K562 (cell line): ENCODE results near the gene VMP1. TPM values are rescaled to one million over a fixed set of nuclear protein-coding genes. Genes with fewer than 3 reads are reported as not detected.

Source experiments
- E4F1 ChIP-seq: fragments of 250-450 bp; sonication (Bioruptor Pico); IDR thresholded peaks from 2 replicates; pipeline ENCODE4 v1.5.0; 2021; ENCODE audit warnings: mild to moderate bottlenecking, borderline replicate concordance
- GATA2 ChIP-seq: sonication (generic); formaldehyde crosslinking; IDR thresholded peaks from 2 replicates; pipeline ENCODE4 v1.4.0; 2020; ENCODE audit warnings: mild to moderate bottlenecking, missing genetic modification reagents
- HINFP ChIP-seq: fragments of 450-650 bp; conservative IDR thresholded peaks from 2 replicates; pipeline ENCODE4 v1.6.1; 2016; ENCODE audit warnings: missing genetic modification characterization, low read depth, mild to moderate bottlenecking, control low read depth, missing compliant biosample characterization
- KDM4B ChIP-seq, 2 experiments: fragments of 450-650 bp in 1 of 2; sonication (generic) in 1 of 2; IDR thresholded peaks; 2 replicates each; pipeline ENCODE4 v1.6.1; 2016 to 2017; ENCODE audit warnings: borderline replicate concordance in 2 of 2, antibody characterized with exemption in 1 of 2, low read depth in 1 of 2, mild to moderate bottlenecking in 1 of 2
- PHB2 ChIP-seq: fragments of 450-650 bp; IDR thresholded peaks from 2 replicates; pipeline ENCODE4 v1.6.1; 2017; ENCODE audit warnings: low read depth
- RERE ChIP-seq: sonication (generic); formaldehyde crosslinking; IDR thresholded peaks from 2 replicates; pipeline ENCODE4 v1.8.0; 2023; ENCODE audit warnings: missing genetic modification reagents, mild to moderate bottlenecking, borderline replicate concordance
- THRB ChIP-seq: fragments of 450-650 bp; formaldehyde crosslinking; conservative IDR thresholded peaks from 2 replicates; pipeline ENCODE4 v1.4.0; 2022; ENCODE audit warnings: mild to moderate bottlenecking, missing genetic modification characterization
- TSC22D4 ChIP-seq: fragments of 450-650 bp; IDR thresholded peaks from 2 replicates; pipeline ENCODE4 v1.6.1; 2016; ENCODE audit warnings: missing genetic modification characterization, missing biosample characterization, control low read depth
- U2AF1 ChIP-seq: fragments of 200-400 bp; formaldehyde crosslinking; optimal IDR thresholded peaks from 2 replicates; pipeline ENCODE3; 2017; ENCODE audit warnings: mild to moderate bottlenecking, low read depth, low read length, moderate library complexity
- ZBTB33 ChIP-seq: sonication (generic); formaldehyde crosslinking; IDR thresholded peaks from 2 replicates; pipeline ENCODE4 v1.8.1; 2023; ENCODE audit warnings: mild to moderate bottlenecking, missing genetic modification reagents
- ZNF445 ChIP-seq: fragments of 250-450 bp; sonication (Bioruptor Pico); IDR thresholded peaks from 2 replicates; pipeline ENCODE4 v1.4.0; 2020; ENCODE audit warnings: low read depth, mild to moderate bottlenecking, moderate library complexity
- polyA plus RNA-seq, 8 experiments: library from polyadenylated mRNA; depleted of rRNA in 4 of 8; stranded (reverse) in 5 of 8; unstranded in 3 of 8; fragments of >200 nt; fragmentation: Nextera tagmentation in 2 of 8; fragmentation: Illumina TruSeq in 1 of 8; extraction: Ambion mirVana in 2 of 8; extraction: Trizol in 1 of 8; gene quantifications; 2 replicates each; pipeline versions ENCODE4 v1.2.1 to v1.2.3, GENCODE V29; 2011 to 2014; ENCODE audit warnings: inconsistent platforms in 1 of 8, missing spikeins in 1 of 8
- total RNA-seq, 7 experiments: library from RNA; depleted of rRNA in 6 of 7; stranded (reverse); fragments of >200 nt in 6 of 7; fragmentation: Illumina TruSeq in 2 of 7; extraction: Trizol in 2 of 7; gene quantifications; 2 replicates each; pipeline versions ENCODE4 v1.2.1 to v1.2.3, GENCODE V29; 2011 to 2021; ENCODE audit warnings: low replicate concordance in 1 of 7

The VMP1 gene
- total and polyA plus RNA-seq, 9 of the 15 experiments (the other 6 are each of a cell fraction or from before 2014, with no cell fraction given): 123 to 304 (median 151) TPM

GRCh38 chr17:59840329-59841090 lies 133.1 kb downstream of the VMP1 start (continued):
- TF ChIP-seq E4F1 (CRISPR knock-in tag) (no peak), HINFP (no peak), GATA2 (CRISPR knock-in tag) (no peak), U2AF1 (no peak), PHB2 (no peak), KDM4B (IDR thresholded peaks at IDR 0.05; ENCODE audit: borderline replicate concordance in 2 of 2, low read depth in 1 of 2) (no peak), ZBTB33 (CRISPR knock-in tag) (no peak), RERE (CRISPR knock-in tag) (no peak), THRB (0 out of 2 replicates have a peak, but pooled peaks have one; percentile 5), ZNF445 (CRISPR knock-in tag) (no peak), TSC22D4 (tag) (no peak)
